G401.6 (cell line): Measurements from ENCODE around the gene TBC1D22A.

ENCODE experiments used
- FAIRE-seq: peaks from 2 replicates; lab custom pipeline; 2012; peaks lifted over from hg19 to GRCh38; lab: Jason Lieb, UNC

The TBC1D22A gene

GRCh38 chr22:47173535-47174021 lies 411.1 kb downstream of the TBC1D22A start:
- no peak for FAIRE-seq

- FAIRE-seq, result no peak
Measured at GRCh38 chr22:47174096-47174495, 411.6 kb downstream of the TBC1D22A start.

GRCh38 chr22:47174671-47175112 lies 412.2 kb downstream of the TBC1D22A start:
- FAIRE-seq, result no peak

- no peak for FAIRE-seq
Measured at GRCh38 chr22:47175151-47176025, 412.9 kb downstream of the TBC1D22A start.

- no peak for FAIRE-seq
Measured at GRCh38 chr22:47176026-47176389, 413.6 kb downstream of the TBC1D22A start.

- no peak for FAIRE-seq
Measured at GRCh38 chr22:47176573-47177333, 414.3 kb downstream of the TBC1D22A start.

GRCh38 chr22:47177334-47177815 lies 414.9 kb downstream of the TBC1D22A start:
- FAIRE-seq, result no peak

GRCh38 chr22:47178339-47178738 lies 415.9 kb downstream of the TBC1D22A start:
- FAIRE-seq, result no peak

- FAIRE-seq, result no peak
Measured at GRCh38 chr22:47180796-47181195, 418.3 kb downstream of the TBC1D22A start.

- no peak for FAIRE-seq
Measured at GRCh38 chr22:47187176-47187957, 424.9 kb downstream of the TBC1D22A start.

GRCh38 chr22:47188261-47189055 lies 426.0 kb downstream of the TBC1D22A start:
- no peak for FAIRE-seq

GRCh38 chr22:47189056-47189916 lies 426.8 kb downstream of the TBC1D22A start:
- FAIRE-seq, result no peak

GRCh38 chr22:47190276-47190956 lies 428.0 kb downstream of the TBC1D22A start:
- FAIRE-seq, result no peak

GRCh38 chr22:47190957-47191670 lies 428.7 kb downstream of the TBC1D22A start:
- FAIRE-seq, result no peak

- FAIRE-seq, result no peak
Measured at GRCh38 chr22:47191671-47192650, 429.5 kb downstream of the TBC1D22A start.

GRCh38 chr22:47192651-47193437 lies 430.4 kb downstream of the TBC1D22A start:
- FAIRE-seq, result no peak
